HG02642 (cell line): ENCODE results near the gene DPP4.
"Not testable (repeated sequence)": the region's sequence is repeated elsewhere in the genome, so short reads cannot be mapped to it uniquely, and the experiment has no call there.

Experiments used
- ATAC-seq: cut with Tn5 transposase; IDR thresholded peaks from one replicate; pipeline ENCODE4 v1.9.1; 2021; ENCODE audit warnings: mild to moderate bottlenecking; ENCODE audit not compliant: unreplicated experiment, poor library complexity

The DPP4 gene

GRCh38 chr2:161971551-161971950, 102.5 kb downstream of the DPP4 start:
- no peak for ATAC-seq

- ATAC-seq, result no peak
Measured at GRCh38 chr2:161969159-161969558, 104.9 kb downstream of the DPP4 start.

GRCh38 chr2:161965994-161966393, 108.0 kb downstream of the DPP4 start:
- ATAC-seq, result no peak

- ATAC-seq, result no peak
Measured at GRCh38 chr2:161964160-161964559, 109.9 kb downstream of the DPP4 start.

GRCh38 chr2:161962160-161962559, 111.9 kb downstream of the DPP4 start:
- ATAC-seq, result no peak

- no peak for ATAC-seq
Measured at GRCh38 chr2:161961061-161961460, 113.0 kb downstream of the DPP4 start.

GRCh38 chr2:161956738-161957137, 117.3 kb downstream of the DPP4 start:
- no peak for ATAC-seq

- ATAC-seq, result no peak
Measured at GRCh38 chr2:161955211-161955610, 118.8 kb downstream of the DPP4 start.

- no peak for ATAC-seq
Measured at GRCh38 chr2:161954103-161954502, 119.9 kb downstream of the DPP4 start.

GRCh38 chr2:161953367-161953766, 120.6 kb downstream of the DPP4 start:
- ATAC-seq, result not testable (repeated sequence)

GRCh38 chr2:161952783-161953191, 121.2 kb downstream of the DPP4 start:
- ATAC-seq, result no peak

GRCh38 chr2:161947836-161948235, 126.2 kb downstream of the DPP4 start:
- no peak for ATAC-seq

GRCh38 chr2:161947406-161947805, 126.6 kb downstream of the DPP4 start:
- no peak for ATAC-seq

- ATAC-seq, result no peak
Measured at GRCh38 chr2:161946489-161947107, 127.4 kb downstream of the DPP4 start.

GRCh38 chr2:161943011-161943410, 131.0 kb downstream of the DPP4 start:
- no peak for ATAC-seq
